Measurements from ENCODE around the gene TXNDC11.

TXNDC11 gene

DNA sequence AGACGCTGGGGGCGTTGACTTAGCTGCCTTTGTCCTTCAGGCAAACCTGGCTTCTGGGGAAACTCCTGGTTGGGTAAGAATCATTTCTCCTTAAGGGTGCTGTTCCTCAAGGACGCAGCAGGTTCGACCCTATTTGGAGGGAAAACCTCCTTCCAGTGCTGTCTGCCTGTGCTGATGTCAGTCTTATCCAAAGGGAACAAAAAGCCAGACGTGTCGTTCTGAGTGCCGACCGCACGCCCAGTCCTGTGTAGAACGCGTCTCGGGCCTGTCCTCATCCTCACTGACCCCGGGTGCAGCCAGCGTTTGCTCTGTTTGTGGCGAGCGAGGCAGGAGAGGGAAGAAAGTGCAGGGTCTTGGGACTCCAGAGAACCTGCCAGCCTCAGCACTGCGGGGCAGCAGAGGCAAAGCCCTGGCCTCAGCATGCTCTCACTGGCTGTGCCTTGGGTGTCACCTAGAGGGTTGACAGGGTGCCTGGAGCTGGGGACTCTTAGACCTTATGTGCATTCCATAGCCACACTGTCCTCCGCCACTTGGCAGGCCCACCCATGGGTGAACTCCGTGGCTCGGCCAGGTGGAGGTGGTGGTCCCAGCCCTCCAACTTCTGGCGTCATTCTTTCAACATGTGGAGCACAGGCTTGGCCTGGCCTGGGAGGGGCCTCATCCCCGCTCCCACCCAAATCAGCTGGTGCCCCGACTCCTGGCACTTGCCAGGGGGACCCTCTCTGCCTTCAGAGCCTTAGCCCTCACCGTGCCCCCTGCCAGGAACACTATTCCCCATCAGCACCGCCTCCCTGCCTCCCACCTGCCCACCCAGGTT, 68.4 kb downstream of the TXNDC11 start:
- DNase-seq (ENCODE audit: low read depth) = no peak

DNA sequence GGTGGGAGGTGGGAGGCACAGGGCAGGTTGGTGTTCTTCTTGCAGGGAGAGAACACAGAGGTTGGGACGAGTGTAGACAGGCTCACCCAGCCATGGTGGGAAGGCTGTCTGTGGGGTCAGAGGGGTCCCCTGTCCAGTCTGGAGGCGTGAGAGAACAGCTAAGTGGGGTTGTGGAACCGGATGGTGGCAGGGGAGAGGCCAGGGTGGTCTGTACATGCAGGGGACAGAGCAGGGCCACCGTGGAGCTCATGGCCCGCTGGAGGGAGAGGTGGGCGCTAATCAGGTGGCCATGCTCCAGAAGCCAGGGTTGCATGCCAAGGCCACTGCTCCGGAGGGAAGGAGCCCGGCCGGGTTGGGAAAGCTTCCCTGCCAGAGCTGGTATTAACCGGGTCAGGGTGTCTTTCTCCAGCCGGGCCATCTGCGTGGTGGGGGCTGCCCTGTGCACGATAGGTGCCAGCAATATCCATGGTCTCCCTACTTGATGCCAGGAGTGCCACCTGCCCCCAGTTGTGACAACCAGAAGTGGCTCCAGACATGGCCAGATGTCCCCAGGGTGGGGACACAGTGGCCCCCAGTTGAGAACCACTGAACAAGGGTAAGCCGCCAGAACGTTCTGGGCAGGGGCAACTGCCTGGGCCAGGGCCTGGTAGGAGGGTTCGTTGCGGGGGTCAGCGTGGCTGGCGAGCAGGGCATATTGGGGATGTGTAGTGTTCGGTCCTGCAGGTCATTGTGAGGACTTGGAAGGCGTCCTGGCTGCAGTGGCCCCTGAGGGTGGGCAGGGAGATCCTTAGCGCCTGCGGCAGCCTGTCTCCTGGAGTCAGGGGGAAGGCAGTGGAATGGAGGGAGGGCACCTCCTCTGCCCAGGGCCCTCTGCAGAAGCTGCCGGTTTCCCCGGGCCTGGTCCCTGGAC, 69.3 kb downstream of the TXNDC11 start:
- no peak for DNase-seq (ENCODE audit: low read depth)

DNA sequence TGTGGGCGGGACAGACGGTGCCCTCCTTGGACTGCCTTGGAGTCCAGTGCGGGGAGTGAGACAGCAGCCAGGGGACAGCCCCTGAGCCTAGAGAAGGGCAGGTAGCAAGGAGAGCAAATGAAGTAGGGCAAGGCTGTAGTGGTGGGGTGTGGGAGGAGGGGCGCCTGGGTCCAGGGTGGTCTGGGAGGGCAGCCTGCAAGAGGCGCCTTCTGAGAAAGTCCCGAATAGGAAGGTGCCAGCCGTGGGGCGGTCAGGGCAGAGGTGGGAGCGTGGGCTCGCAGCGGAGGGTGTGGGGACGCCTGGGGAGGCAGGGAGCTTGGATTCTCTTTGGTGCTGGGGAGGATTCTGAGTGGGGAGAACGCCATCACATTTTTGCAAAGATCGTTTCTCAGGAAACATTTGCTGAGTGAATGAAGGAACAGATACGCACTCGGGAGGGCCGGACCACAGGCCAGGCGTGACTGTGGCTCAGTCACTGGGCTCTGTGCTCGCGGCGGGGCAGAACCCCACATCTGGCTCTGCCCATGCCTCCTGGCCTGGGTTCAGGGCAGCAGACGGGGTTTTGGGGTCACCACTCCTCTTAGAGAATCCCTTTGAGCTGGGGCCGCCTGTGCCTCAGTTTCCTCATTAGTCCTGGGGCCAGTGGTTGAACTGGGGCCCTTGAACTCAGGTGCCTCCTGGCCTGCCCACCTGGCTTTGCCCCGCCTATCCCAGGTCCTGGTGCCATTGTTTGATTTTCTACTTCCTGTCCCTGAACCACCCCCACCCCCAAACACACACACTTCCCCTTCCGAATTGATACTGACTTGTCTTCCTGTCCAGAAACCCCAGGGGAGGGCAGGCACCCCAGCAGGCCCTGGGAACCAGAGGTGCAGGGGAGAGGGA, 70.2 kb downstream of the TXNDC11 start:
- no peak for DNase-seq (ENCODE audit: low read depth)

DNA sequence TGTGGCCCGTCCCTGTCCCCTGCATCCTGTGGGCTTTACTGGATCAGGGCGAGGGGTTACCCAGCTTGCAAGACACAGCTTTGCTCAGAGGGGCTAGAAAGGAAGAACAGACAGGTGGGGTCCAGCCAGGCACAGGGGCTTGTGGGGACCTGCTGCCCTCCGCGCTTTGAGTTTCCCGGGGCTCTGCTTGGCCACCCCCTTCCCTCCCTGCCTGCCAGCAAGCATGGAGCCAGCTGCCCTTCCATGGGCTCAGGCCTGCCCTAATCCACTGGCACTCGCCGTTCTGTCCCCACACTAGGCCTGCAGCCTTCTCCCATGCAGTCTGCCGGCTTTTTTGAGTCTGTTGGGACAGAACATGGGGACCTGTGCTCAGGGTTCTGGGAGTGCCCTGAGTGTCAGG, 71.0 kb downstream of the TXNDC11 start:
- DNase-seq (ENCODE audit: low read depth) = no peak

DNA sequence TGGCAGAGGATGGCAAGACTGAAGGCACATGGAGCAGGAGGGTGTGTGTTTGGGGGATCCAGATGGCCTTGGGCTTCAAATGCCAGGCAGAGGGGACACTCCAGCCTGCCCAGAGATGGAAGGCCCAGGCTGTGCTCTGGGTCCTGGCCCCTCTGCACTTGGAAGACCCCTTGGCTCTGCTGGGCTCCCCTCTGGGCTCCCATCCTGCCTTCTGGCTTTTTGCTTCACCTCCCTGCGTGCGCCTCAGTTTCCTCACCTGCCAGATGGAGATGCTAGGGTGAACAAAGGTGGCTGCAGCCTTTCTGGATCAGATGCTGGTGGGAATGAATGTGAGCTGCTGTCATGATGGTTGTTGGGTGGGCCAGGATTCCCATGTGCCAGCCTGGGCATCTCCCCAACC, 71.4 kb downstream of the TXNDC11 start:
- DNase-seq (ENCODE audit: low read depth) = no peak

DNA sequence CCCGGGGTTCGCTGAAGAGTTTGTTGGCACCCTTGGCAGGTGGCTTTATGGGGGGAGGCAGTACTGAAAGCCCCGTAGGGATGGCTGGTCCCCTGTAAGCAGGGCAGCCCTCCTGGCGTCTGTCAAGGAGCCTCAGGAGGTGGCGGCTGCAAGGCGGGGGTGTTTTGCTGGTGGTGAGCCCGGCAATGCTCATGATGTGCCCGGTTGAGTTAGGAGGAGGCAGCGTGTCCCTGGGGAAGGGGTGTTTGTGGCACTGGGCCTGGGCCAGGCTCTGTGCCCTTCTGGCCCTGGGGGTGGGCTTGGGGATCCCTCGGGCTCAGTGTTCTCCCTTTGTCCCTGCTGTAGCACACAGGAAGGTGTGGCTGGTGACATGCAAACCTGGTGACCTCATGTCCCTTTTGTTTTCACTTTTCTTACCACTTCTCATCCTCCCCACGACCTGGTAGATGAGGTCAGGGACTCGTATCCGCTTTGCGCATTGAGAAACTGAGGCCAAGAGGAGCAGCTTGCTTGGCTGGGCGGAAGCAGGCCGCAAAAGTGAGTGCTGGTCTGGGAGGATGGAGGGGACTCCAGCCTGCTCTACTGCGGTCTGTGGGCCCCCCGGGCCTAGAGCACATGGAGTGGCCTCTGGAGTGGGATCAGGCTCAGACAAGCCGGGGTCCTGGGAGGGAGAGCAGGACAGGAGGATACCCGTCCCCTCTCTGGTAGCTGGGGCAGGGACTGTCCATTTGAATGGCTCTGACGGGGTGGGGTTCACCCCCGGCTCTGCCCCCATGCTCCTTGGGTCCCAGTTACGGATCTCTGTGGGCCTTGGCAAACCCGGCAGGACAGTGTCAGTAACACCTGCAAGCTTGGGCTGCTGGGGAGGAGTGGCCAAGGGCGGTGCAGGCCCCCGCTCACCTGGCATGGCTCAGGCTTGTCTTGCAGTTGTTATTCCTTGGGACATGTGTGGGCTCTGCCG, 72.2 kb downstream of the TXNDC11 start:
- no peak for DNase-seq (ENCODE audit: low read depth)

DNA sequence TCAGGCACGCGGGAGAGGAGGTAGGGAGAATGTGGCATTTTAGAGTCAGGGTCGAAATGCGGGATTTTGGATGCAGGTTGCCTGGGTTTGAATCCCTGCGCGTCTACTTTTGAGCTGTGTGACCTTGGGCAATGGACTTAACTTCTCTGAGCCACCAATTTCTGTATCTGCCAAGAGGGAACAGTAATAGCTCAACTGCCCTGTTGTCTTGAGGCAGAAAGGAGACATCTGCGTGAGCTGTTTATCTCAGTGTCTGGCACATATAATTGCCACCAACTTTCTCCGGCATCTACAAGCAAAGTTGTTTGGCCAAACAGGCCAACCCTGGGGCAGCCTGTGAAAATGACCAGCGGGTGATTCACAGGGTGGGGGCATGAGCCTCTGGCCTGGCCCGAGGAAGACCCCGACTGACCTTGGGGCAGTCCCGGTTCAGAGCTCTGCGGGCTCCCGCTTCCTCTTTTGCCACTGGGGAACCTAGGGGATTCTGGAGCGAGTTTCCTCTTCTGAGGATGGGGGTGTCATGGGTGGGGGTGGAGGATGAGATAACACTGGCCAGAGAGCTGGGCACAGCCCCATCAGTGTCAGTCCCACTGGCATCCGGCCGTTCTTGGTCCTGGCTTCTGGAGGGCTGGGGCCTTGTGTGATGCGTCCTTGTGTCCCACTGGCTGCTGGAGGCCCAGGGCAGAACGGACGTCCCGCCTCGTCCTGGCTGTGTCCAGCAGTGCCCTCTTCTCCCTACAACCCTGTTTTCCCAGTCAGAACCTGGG, 73.1 kb downstream of the TXNDC11 start:
- DNase-seq (ENCODE audit: low read depth) = no peak

DNA sequence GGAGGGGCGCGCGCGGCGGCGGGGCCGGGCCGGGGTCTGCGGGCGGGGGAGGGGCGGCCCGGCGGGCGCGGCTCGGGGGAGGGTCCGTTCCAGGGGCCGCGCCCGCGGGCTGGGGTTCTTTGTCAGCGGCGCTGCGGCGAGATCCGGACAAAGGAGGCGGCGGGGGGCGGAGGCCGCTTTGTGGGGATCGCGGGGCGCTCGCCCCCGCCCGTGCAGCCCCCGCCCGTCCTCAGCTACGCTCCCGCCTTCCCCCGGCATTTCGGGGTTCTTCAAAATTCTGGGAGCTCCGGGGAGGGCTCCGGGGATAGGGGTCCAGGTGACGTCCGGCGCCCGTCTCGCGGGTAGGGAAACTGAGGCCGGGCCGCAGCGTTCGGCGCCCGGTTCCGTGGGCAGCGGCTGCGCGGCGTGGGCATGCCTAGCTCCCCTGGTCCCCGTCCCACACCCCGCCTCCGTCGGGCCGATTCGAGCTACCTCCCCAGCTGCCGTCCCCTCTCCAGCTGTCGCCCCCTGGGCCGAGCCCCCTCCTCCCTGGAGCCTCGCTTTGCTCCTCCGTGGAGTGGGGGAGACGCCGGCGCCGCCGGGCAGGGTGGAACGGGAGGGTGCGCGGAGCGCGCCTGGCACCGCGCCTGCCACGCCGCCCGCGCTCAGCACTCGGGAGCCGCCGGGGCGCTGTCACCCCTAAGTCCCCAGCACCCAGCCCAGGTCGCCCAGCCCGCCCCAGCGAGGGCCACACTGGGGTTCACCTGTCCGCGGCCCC, 73.9 kb downstream of the TXNDC11 start:
- no peak for DNase-seq (ENCODE audit: low read depth)

DNA sequence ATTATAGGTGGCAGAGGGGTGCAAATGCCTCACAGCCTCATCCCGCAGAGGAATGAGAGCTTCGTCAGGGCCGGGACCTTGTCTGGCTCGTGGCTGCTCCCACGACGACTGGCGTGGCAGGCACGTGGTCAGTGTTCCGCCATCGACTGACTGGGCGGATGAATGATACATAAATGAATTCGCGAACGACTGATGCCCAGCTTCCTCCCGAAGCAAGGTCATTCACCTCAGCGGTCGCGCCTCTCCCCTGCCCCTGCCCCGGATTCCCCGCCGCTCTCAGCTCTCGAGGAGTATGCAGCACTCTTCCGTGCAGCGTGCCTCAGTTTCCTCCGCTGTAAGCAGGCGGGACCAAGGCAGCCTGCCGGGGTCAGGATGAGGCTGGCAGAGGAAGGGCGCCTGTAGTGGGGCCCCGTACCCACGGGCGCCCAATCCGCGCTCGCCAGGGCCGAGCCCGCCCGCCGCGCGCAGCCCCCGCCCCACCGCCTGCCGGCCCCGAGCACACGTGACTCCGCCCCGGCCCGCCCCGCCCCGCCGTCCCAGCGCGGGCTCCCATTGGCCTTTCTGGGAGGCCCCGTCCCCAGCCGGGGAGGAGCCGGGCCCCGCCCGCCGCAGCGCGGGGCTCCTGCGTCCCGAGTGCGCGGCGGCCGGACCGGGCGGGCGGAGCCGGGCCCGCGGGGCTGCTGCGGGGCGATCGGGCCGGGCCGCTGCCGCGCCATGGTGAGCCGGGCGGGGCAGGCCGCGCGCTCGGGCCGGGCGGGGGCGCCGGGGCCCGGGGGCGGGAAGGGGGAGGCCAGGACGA, 74.6 kb downstream of the TXNDC11 start, which contains the start of gene SNN:
SNN (plus strand) TSS at position 632 of the 799 bp plus-strand sequence. CDS start 7,605 bp downstream, outside the sequence.
- peak; percentile 83 for DNase-seq (ENCODE audit: low read depth)

DNA sequence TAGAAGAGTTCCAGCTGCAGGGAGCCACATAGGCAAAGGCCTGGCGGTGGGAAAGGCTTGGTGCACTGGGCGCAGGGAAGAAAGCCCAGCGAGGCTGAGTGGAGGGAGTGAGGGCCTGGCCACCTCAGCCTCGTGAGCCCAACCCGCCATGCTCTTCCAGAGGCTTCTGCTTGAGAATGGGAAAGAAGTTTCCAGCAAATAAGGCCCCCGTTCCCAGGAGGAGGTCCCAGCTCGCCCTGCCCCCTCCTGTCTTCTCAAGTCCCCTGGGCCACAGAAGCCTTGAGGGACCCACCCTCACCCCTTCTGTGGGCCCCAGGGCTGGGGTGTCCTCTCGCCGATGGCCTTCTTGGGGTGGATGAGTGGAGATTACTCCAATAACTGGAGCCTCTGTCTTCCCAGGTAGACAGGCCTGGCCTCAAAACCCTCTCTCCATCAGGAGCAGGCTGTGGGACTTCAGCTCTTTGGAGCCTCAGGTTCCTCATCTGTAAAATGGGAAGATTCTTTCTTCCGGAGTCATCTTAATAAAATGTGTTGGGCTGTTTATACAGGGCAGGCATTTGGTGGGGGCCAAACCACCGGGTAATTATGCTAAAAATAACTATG, 75.3 kb downstream of the TXNDC11 start:
- DNase-seq (ENCODE audit: low read depth) = no peak

DNA sequence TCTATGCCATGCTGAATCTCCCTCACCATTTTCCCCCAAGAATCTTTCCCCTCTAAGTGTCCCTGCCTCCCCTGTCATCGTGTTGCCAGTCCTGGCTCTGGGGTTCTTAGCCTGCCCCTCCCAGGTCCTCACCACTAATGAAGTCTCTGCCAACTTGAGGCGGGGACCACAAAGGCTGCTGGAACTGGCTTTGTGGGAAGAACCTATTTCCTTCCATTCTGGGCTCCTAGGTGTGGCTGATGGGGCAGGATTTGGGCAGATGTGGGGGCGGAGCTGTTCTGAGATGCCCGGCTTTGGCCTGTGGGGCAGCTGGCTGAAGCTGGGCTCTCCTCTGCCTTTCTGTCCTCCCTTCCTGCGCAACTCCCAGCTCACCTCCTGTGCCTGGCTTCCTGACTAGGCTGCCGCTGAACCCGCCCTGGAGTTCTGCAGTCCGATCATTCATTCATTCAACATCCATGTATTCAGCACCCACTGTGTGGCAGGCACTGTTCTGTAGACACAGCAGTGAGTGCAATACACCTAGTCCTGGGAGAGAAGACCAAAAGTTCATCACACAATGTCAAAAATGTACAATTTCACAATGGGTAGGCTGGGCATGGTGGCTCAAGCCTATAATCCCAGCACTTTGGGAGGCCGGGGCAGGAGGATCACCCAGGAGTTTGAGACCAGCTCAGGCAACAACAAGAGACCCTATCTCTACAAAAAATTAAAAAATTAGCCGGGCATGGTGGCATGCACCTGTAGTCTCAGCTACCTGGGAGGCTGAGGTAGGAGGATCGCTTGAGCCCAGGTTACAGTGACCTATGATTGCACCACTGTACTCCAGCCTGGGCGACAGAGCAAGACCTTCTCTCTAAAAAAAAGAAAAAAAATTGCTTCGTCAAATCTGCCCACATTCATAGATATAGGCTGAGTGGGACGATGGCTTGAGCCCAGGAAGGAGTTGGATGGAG, 76.3 kb downstream of the TXNDC11 start:
- DNase-seq (ENCODE audit: low read depth) = no peak

DNA sequence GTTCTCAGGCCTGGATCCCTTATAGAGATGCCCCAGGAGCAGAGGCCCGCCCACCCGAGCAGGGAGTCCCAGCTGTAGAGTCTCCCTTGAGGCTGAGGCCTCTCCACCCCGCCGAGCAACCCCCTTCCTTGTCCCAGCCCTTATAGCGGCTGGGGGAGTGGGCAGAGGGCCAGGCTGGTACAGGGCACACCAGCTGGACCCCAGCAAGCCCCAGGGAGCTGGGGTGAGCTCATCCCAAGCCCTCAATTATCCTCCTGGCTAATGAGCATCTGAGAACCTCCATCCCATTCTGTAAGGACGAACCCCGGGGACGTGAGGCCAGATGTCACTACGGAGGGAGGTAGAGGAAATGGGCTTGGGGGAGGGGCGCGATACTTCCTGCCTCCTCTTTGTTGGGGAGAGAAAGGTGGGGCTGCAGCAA, 77.6 kb downstream of the TXNDC11 start:
- no peak for DNase-seq (ENCODE audit: low read depth)

DNA sequence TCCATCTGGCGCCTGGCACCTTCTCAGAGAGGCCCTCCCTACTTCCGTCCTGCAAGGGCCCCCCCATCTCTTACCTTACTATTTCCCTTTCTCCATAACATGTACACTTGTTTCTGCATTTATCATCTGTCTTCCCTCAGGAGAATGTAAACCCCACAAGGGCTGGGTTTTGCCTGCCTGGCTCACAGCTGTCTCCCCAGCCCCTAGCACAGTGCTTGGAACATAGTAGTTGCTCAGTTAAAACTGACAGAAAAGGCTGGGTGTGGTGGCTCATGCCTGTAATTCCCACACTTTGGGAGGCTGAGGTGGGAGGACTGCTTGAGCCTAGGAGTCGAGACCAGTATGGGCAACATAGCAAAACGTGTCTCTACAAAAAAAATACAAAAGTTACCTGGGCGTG, 80.1 kb downstream of the TXNDC11 start:
- DNase-seq (ENCODE audit: low read depth) = no peak

DNA sequence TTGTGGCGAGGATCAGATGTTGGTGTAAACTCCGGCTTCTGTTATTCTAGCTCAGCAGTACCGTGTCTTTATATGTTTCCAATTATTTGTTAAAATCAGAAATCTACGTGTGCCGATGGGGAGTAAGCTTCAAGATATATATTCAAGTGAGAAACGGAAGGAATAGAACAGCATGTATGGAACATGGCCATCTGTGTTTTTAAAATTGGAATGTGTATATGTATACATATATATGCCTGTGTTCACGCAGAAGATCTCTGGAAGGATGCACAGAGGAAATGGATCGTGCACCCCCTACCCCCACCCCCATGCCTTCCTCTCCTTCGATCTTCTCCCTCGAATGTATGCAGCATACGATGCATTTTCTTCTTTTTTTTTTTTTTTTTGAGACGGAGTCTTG, 82.1 kb downstream of the TXNDC11 start:
- DNase-seq (ENCODE audit: low read depth) = no peak

DNA sequence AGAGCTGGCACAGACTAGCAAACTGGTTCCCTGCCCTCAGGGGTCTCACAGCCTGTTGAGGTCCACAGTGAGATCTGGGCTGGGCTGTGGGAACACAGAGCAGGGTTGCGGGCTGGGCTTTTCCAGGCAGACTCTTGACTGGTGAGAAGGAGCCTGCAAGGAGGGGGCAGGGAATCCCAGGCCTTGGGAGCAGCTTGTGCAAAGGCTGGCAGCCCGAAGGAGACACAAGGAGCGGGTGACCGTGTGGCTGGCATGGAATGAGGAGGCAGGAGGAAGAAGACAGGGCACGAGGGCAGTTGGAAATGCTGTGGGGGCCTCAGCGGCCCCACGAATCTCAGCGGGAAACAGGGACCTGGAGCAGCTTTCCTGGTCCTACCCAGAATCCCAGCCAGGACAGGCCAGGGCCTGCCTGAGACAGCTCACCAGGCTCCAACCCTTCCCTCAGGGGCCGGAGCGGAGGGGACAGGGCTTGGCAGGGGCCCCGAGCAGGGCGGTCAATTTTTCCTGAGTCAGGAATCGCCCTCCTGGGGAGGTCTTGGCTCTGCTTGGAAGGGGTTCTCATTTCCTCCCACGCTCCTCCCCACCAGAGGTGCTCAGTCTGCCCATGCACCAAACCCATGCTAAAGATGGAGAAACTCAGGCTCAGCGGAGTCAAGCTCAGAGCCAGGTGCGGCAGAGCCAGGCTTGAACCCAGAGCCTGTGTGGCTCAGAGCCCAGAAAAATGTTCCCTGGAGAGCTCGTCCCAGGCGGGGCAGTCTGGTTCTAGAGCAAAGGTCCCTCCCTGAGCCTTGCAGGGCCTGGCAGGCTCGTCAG, 83.6 kb downstream of the TXNDC11 start:
- DNase-seq (ENCODE audit: low read depth) = no peak

DNA sequence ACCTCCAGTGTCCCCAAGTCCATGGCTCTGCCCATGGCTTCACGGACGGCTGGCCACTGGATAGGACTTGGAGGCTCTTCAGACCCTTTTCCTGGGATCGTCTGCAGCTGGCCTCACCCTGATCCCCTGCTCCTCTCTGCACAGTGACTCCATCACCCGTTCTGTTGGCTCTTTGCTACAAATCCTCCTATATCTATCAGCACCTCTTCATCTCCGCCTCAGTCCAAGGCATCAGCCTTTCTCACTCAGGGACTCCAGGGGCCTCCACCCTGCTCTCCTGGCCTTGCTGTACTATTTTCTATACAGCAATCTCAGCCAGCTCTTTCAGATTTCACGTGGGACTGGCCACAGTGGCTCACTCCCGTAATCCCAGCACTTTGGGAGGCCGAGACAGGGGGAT, 85.1 kb downstream of the TXNDC11 start:
- no peak for DNase-seq (ENCODE audit: low read depth)
